ENCODE results near the gene SCFD2.
"Not testable (repeated sequence)": the region's sequence is repeated elsewhere in the genome, so short reads cannot be mapped to it uniquely, and the experiment has no call there.

The SCFD2 gene

DNA sequence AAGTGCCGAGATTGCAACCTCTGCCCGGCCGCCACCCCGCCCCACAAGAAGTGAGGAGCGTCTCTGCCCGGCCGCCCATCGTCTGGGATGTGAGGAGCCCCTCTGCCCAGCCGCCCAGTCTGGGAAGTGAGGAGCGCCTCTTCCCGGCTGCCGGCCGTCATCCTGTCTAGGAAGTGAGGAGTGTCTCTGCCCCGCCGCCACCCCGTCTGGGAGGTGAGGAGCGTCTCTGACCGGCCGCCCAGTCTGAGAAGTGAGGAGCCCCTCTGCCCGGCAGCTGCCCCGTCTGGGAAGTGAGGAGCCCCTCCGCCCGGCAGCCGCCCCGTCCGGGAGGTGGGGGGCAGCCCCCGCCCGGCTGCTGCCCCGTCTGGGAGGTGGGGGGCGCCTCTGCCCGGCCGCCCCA lies 226.6 kb downstream of the SCFD2 start:
- not testable (repeated sequence) for DNase-seq (ENCODE audit: low read depth)

DNA sequence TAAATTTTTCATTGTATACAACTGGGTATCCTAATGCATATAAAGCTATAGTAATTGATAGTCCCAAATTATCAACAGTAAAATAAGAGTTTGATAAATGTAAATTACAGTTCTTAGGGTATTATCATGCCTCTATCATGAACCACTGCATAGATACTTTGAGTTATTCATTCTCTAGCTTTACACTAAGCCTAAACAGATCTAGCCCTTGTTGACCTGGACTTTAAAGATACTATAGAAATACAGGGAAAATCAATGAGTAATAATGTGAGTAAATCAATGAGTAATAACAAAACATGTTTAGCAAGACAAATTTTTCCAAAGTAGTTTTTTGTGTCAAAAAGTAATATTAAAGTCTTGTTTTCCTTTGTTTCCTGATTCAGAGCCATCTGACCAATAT lies 228.4 kb downstream of the SCFD2 start:
- peak; percentile 22 for DNase-seq (ENCODE audit: low read depth)

DNA sequence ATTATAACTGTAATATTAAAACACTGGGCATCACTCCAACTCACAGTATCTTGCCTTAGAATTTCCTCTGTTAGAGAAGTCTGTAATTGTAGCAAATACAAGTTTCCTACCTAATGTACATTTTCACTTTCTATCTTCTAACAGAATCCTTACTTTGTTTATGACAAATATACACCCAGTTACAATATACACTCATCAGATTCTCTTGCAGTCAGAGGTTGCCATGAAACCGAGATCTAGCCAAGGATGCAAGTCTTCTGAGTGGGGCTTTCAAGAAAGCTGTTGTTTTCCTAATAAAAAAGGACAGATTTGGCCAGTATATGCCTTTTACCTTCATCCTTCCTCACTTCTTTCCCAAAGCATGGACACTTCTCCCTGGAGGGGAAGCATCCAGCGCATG lies 228.9 kb downstream of the SCFD2 start:
- no peak for DNase-seq (ENCODE audit: low read depth)

DNA sequence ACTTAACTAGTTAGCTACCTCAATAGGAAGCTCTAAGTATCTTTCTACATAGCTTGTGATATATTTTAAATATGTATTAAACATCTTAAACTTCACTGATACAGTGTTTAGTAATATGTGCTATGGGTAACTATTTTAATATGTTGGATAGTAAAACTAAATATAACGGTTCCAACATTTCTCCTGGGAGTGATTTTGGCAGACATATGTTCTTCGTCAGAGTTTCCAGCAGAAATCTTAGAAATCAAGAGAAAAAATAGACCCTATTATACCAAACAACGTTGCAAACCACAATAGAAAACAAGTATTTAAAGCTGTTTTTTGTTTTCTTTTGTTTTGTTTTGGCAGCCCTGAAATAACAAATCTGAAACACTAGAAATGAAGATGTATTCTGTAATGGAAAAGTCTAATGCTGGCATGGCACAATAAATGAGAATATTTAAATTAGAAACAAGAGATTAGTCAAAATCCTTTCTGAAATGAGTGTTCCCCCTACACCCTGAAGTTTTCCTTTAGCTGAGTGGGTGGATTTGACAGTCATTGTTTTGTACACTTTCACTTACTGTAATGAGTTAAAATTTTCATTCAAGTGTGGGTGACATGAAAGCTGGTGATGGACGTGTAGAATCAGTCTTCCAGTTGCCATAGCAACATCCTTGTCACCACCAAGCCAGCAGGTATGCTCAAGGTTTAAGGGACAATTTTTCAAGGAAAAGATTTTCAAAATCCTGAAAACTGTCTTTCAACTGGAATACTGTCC lies 233.5 kb downstream of the SCFD2 start:
- DNase-seq (ENCODE audit: low read depth), result no peak

DNA sequence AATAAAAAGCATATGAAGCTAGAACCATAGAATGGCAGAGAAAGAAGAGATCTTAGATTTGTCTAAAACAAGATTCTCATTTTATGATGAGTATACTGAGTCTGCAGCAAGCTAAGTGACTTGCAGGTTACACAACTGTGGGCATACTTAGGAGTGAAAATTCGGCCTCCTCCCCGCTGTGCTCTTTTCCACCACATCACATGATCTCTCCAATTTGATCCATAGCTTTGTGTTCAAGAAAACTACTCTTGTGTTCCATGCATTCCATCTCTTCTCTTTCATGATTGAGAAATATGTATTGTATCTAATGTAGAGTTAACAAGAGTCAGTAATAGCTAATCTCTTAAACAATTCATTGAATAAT lies 234.3 kb downstream of the SCFD2 start:
- DNase-seq (ENCODE audit: low read depth), result no peak

DNA sequence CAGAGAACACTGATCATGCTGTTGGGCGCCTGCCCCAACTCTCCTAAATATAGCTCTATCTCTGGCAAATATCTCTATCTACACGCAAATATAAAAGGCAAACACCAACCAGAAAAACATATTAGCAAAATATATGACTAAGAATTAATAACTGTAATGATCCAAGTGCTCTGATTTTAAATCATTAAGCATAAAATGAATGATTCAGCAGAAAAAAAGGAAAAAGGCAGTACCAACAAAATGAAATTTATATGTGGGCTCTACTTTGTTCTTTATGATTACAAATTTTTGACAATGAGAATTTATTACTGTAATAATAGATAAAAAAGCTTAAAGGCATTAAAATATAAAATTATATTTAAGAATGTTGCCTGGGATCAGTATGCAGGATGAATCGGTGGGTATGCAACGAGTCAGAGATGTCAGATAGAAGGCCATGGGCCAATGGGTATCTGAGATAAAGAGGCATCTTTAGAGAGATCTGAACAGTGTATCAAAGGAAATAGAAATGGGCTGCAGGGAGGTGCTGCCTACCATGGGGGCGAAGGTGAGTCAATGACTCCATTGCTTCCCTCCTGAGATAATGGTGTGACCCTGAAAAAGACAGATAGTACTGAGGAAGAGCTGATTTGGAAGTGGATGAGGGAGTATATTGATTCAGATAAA lies 234.8 kb downstream of the SCFD2 start:
- DNase-seq (ENCODE audit: low read depth), result no peak

DNA sequence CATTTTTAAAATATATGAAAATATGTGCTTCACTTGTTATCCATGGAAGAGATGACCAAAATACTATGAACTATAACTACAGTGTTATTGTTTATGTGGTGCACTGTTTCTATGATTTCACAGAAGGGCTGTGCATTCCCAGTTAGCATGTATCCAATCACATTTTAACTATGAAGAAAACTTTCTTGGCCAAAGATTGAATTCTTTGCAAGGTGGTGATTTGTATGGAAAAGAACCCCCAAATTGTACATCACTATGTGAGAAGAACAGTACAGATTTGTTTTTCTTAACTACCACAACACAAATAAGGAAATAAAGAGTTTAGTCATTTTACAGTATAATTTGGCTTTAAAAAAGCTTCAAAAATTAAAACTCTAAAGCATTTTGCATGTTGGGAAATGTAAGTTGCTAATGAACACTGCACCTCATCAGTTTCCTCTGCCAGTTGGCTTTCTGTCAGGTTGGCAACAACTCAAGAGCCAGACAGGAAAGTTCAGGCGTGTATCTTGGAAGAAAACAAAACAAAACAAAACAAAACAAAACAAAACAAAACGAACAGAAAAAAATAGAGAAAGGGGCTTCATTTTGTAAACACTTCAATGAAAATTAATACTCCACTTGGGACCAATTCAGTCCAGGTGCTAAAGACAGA lies 237.0 kb downstream of the SCFD2 start:
- no peak for DNase-seq (ENCODE audit: low read depth)

DNA sequence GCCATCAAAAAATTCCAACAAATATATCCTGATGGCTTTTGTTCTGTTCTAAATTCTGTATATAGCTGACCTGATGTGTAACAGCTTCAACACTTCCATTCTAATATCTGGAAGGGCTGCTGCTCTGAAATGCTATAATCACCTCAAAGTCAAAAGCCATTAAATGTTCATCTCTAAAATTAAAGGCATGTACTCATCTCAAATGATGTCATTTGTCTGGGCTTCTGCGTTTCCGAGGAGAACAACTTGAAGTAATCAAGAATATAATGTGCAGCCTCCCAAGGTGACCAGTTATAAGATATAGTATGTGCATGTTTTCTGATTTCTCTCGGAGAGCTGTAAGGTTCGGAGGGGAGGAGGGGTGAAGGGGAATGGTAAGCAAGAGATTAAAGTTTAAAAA lies 237.6 kb downstream of the SCFD2 start:
- DNase-seq (ENCODE audit: low read depth), result no peak

DNA sequence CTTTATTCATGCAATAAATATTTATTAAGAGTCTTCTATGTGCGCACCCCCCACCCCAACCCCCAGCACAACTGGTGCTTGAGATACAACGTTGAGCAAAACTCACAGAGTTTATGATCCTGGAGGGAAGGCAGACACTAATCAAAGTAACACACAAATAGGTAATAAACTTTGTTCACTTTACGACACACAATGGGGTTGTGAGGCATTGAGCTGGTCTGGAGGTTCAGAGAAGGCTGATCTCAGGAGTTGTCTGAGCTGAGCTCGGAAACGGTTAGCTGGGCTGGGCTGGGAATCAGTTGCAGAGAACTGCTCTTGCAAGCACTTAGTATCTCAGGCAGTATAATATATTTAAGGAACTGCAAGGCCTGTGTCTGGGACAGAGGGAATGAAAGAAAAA lies 238.5 kb downstream of the SCFD2 start:
- no peak for DNase-seq (ENCODE audit: low read depth)

DNA sequence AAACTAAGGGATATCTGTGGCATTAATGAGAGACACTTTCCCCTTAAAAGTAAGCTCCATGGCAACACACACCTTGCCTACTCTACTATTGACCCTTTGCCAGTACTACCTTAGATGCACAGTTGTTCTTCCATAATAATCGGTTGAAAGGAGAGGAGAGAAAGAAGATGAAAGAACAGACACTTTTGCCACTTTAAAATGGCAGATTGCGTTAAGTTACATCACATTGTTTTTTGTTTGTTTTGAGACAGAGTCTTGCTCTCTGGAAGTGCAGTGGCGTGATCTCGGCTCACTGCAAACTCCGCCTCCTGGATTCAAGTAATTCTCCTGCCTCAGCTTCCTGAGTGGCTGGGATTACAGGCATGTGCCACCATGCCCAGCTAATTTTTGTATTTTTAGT lies 239.8 kb downstream of the SCFD2 start:
- no peak for DNase-seq (ENCODE audit: low read depth)

DNA sequence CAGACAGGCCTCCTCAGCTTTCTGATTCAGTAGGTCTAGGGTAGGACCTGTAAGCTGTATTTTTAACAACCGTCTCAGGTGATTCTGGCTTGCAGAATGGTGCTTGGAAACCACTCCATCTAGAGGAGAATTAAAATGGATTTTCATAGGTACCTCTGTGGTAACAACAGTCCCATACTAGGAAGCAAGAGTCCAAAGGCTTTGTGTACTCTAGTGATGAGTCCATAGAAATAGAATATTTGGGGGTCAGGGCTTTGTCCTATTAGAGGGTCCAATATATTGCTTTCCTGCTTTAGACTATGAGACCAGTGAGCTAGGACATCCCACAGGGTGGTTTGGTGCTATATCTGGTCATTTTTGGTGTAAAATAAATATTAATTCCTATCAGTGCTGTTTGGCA lies 242.0 kb downstream of the SCFD2 start:
- no peak for DNase-seq (ENCODE audit: low read depth)

DNA sequence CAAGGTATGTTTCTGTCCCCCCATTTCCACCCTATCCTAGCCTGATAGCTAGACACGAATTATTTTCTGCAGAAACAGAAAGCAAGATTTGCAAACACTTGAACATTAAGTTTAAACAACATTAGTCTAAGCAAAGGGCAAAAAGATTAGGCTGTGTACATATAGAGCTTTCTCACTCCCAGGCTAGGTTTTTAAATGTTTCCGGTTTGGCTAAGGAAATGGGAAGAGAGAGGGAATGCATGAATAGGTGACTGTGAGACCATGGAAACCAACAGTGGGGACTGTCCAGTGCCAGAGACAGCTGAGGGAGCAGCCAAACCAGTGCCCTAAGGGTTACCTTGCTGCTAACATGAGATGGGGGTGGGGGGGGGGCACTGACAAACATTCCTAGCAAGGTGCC lies 242.7 kb downstream of the SCFD2 start:
- no peak for DNase-seq (ENCODE audit: low read depth)

DNA sequence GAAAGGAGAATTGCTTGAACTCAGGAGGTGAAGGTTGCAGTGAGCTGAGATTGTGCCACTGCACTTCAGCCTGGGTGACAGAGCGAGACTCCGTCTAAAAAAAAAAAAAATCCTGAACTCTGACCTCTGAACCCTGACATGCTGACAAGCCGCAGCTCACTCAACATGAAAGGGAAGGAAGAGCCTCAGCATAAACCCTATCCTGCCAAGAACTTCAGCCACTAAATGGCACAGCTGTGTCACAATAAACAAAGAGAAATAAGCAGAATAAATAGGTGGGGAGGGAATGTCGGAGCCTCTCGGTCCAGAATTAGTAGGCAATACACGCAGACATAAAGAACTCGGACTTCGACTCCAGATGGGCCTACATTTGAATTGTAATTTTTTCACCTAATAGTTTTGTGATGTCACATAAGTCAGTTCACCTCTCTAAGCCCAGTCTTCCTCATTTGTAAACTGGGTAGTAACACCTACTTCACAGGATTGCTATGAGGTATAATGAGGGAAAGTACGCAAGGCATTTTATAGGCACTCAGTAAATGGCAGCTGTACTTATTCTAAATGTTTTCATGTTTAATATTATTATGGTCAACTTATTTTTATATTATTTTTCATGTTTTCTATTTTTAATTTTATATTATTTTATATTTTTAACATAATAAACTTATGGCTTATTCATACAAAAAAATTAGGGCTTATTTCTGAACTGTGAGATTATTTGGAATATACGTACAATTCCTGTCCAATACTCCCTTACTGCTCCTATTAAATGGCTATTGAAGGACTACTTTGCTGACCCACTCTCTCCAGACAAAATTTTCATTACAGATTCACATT lies 243.4 kb downstream of the SCFD2 start:
- no peak for DNase-seq (ENCODE audit: low read depth)

DNA sequence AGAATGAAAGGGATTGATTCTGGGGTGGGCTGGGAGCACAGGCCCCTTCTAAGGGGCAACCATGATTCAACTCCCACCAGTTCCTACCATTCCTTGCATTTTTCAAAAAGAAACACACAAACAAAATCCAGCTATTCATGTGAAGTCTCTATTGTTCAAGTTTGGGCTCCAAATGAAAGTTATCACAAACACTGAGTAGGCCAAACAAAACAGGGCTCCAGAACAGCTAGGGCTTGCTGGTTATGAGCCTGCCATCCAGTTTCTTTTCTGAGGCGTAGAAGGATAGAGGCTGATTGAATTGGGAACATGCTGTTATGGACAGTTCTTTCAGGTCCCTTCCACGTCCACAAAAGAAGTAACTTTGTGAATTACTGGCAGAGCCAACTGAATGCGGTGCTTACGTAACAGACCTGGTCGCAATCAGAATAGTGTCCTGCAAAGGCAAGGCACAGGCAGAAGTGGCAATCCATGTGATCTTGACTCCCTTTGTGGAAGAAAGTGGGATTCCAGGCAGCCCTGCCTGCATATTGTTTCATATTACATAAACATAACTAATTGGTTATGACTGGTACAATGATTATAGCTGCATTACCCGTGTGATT lies 244.5 kb downstream of the SCFD2 start:
- DNase-seq (ENCODE audit: low read depth), result no peak

DNA sequence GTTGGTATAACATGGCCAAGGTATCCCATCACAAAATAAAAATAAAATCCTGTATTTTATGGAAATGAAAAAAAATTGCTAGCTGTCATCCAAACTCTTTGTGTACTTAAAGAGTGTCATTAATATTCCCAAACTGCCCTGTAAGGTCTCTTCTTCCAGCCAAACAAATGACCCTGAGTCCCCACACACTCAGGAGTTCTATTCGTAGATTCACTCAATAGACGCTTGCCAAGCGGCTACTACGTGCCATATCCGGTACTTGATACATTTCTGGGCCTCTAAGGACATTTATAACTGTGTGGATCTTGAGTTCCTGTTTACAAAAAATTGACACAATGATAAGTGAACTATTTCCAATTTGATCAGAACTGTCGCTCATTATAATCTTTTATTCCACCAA lies 245.1 kb downstream of the SCFD2 start:
- DNase-seq (ENCODE audit: low read depth), result no peak

DNA sequence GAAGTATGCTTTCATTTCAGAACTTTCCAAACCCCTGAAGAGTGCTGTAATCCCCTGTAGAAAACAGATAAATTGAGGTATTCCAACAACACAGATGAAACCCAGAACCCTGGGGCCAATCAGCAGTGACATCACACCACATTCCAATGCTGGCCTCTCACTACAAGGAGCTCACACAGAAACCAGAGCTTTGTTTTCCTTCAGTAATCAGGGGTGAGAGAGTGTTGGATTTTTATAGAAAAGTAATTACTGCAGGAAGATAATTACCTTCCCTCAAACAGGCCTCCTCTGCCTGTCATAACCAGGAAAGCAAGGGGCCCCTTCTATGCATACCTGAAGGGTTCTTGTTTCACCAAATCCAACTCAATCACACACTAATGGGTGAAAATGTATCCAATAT lies 246.2 kb downstream of the SCFD2 start:
- DNase-seq (ENCODE audit: low read depth), result peak; percentile 68

DNA sequence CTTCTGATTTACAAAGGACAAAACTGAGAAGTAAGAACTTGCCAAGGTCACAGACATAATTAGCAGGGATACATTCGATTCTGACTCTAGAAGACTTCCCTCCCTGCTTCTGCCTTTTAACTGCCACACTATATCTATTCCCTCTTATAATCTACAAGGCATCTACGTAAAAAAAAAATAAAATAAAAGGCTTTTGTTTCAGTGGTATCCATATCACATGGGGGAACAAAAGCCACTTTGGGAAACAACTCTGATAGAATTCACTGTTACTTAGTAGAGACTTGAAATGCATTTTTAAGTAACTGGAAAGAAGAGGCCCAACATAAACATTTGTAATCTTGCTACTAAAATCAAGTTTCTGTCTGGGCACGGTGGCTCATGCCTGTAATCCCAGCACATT lies 247.2 kb downstream of the SCFD2 start:
- DNase-seq (ENCODE audit: low read depth), result no peak

DNA sequence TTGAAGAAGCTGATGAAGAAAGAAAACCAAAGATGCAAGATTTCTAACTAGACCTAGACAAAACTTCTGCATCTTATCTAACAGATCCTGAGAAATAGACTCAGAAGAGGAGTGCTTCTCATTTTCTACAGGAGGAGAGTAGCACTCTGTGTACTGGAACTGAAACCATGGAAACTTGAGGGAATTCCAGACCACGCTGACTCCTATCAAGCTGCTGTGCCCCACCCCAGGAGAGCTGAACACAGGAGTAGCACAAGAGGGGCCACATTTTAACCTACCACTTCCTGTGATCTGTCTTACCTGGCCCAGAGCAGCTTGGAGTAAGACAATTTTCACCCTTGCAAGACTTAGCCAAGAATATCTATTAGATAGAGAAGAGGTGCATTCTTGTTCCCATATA lies 248.9 kb downstream of the SCFD2 start:
- no peak for DNase-seq (ENCODE audit: low read depth)

DNA sequence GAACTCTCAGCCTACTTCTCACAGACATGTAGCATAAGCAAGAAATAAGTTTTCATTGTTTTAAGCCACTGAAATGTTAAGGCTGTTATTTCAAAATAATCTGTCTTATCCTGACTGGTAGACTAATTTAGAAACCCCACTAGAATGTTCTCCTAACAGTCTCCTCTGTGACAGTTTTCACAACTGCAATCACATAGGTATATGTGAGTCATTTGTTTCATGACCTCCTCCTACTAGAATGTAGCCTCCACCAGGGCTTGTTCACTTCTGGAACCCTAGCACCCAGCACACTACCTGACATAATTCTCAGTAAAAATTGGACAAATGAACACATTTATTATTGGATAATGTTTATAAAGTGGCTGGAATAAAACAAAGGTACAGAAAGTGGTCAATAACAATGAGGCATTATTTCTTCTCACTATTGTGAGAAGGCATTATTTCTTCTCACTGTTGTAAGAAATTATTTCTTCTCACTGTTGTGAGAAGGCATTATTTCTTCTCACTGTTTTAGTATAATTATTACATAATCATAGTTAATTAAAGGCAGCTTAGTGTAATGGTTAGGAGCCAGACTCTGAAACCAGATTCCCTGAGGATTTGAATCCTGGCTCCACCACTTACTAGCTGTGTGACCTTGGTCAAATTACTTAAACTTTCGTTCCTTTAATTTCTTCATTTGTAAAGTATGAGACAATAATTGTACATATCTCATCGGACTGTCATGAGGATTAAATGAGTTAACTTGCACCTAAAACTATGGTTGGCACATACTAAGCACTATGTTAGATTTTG lies 252.2 kb downstream of the SCFD2 start:
- no peak for DNase-seq (ENCODE audit: low read depth)

DNA sequence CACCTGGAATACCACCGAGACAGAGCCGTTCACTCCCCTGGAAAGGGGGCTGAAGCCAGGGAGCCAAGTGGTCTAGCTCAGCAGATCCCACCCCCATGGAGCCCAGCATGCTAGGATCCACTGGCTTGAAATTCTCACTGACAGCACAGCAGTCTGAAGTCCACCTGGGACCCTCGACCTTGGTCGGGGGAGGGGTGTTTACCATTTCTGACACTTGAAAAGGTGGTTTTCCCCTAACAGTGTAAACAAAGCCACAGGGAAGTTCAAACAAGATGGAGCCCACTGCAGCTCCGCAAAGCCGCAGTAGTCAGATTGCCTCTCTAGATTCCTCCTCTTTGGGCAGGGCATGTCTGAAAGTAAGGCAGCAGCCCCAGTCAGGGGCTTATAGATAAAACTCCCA lies 260.5 kb downstream of the SCFD2 start:
- no peak for DNase-seq (ENCODE audit: low read depth)

DNA sequence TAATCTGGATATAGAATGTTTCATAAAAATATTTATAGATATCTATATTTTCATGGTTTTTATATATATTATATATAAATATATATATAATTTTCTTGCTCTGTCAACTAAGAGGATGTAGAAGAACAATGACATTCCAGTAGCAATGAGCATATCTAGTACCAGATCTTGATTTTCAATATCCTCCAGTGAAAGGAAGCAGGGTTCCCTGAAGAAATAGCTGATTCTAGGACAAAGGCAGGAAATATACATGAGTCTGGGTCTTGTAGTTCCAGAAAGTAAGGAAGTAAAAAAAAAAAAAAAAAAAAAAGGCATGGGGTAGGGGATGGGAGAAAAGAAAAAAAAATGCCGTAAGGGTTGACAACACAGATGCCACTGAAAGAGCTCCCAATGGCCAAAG lies 262.4 kb downstream of the SCFD2 start:
- no peak for DNase-seq (ENCODE audit: low read depth)

Data from ELR (cell line).